ENCODE measurements around the gene EML5.

GRCh38 chr14:88753873-88754272 is 38.9 kb downstream of the EML5 start:
- TF ChIP-seq CTCF (IDR thresholded peaks at IDR 0.05) (no peak), POLR2A (IDR thresholded peaks at IDR 0.05) (no peak)
